GM18951 (cell line): Measurements from ENCODE around the gene RAB40C.

Experiments
- POLR2A ChIP-seq: IDR thresholded peaks from 4 replicates; pipeline ENCODE4 v1.6.1; 2011; ENCODE audit warnings: mild to moderate bottlenecking; ENCODE audit not compliant: insufficient read length, insufficient read depth; ENCODE audit errors: extremely low read depth
- in situ Hi-C: fragments of 300-500 bp; cut with MboI; formaldehyde crosslinking; loops from one replicate; pipeline ENCODE4 v1.12.0; 2022; ENCODE audit warnings: low sequenced_read_pairs, mixed read lengths, inconsistent platforms; ENCODE audit not compliant: unreplicated experiment

Gene RAB40C

GRCh38 chr16:625977-626765, 36.3 kb downstream of the RAB40C start:
- no peak for TF ChIP-seq POLR2A
- in situ Hi-C loops: no loop called here

DNA sequence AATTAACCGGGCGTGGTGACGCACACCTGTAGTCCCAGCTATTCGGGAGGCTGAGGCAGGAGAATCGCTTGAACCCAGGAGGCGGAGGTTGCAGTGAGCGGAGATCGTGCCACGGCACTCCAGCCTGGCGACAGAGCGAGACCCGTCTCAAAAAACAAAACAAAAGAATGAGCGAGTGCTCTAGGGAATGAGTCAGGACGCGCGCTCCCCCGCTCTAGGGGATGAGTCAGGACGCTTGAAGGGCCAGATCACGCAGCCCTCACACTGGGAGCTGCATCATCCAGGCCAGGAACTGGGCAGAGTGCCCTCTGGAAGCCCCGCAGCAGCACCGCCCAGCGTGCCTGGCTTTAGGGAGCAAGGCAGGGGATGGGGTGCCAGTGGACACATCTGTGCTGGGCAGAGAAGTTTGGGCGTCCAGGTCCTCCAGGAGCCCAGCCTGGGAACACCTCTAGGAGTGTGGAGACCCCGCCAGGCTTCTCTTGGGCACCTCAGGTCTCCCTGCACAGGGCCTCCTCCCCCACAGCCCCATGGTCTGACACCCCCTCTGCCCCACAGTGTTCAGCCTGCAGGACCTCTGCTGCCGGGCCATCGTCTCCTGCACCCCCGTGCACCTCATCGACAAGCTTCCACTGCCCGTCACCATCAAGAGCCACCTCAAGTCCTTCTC, 37.1 kb downstream of the RAB40C start:
- in situ Hi-C loops: no loop called here
- TF ChIP-seq POLR2A: no peak

- in situ Hi-C loops: no loop called here
- no peak for TF ChIP-seq POLR2A
Measured at GRCh38 chr16:627454-628239, 37.8 kb downstream of the RAB40C start.

- no peak for TF ChIP-seq POLR2A
- in situ Hi-C loops: no loop called here
Measured at GRCh38 chr16:628321-629061, 38.6 kb downstream of the RAB40C start.

DNA sequence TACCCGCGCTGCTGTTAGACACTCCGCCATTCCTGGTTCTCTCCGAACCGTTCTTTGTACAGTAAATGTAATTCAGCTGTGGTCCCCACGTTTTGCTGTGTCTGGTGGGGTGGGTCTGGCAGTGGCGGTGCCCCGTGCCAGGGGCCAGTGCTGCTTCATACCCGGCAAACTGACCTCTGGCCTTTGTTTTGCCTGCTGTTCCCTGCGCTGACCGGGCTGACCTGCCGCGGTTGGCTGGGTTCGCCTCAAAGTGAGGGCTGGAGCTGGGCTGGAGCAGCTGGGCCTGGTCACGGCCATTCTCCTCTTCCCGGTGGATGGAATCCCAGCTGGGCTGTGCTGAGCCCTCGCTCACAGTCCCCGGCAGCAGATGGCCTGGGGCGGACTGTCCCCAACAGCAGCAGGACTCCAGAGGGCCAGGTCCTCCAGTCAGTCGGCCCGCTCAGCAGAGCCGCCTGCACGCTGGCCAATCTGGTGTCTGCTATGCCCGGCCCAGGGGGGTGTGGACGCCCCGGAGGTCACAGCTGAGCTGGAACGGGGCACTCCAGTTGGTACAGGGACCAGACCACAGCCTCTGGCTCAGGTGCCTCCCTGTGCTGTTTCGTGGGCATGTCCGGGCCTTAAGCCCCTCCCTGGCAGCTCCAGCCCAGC, 39.4 kb downstream of the RAB40C start:
- TF ChIP-seq POLR2A: no peak
- in situ Hi-C loops: no loop called here

DNA sequence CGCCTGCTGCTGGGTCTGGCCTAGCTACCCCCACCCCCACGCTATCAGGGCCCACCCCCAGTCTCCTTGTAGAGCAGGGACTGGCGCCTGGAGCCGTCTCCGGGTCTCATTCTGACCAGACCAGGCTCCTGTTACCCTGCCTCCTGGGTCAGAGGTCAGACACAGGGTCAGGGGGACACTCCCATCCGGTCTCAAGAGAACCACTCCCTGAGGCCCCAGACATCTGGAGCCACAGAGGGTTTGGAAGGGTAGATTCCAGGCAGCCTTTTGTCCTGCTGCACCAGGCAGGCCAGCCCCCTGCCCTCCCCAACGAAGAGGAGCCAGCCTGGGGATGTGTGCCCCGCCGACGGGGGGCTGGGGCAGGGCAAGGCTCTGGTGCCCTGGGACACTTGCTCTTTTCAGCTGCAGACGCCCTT, 40.0 kb downstream of the RAB40C start:
- TF ChIP-seq POLR2A: no peak
- in situ Hi-C loops: no loop called here

DNA sequence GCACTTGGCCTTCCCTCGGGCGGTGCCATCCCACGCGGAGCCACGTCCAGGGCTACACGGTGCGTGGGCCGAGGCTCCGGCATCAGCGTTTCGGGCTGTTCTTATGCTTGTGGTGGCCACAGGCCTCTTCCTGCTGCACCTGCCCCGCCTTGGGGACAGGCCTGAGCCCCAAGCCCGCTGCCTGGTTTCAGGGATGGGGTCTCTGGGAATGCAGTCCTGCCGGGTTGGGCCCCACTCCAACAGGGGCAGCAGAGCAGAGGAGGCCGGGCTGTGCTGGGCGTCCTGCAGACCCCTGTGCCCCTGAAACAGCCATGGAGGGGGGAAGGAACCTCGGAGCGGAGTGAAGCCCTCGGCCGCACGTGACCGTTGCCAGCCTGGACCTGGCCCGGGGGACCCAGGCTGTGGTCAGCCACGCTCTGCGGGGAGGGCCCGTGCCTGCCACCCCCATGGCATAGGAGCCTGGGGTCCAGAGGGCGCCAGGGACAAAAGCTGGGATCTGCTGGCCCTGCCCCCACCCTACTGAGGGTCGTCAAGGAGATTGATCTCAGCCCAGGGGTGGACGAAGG, 40.5 kb downstream of the RAB40C start:
- no peak for TF ChIP-seq POLR2A
- in situ Hi-C loops: no loop called here

DNA sequence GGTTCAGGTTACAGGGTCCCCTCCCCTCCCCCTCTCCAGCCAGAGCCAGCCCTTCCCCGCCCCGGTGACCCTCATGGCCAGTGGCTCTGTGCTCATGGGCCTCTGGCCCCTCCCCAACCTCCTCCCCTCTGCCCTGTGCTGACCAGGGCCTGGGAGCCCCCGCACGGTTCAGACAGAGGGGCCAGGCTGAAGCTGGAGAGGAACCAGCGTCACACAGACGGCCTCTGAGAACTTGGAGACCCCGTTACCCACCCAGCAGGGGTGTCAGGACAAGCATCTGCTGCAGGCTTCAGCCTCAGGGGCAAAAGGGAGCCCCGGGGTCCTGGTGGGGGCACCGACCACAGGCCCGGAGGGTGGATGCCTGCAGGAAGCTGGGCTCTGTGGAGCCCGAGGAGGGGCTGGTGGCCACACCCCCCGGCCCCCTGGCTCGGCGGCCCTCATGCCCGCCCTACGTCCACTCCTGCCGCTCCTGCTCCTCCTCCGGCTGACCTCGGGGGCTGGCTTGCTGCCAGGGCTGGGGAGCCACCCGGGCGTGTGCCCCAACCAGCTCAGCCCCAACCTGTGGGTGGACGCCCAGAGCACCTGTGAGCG, 41.0 kb downstream of the RAB40C start, which contains the start of gene WFIKKN1:
TSS of gene WFIKKN1 (plus strand) at position 171 of the 591 bp plus-strand sequence. CDS start at position 440, 269 bp downstream.
- in situ Hi-C loops: no loop called here
- no peak for TF ChIP-seq POLR2A

DNA sequence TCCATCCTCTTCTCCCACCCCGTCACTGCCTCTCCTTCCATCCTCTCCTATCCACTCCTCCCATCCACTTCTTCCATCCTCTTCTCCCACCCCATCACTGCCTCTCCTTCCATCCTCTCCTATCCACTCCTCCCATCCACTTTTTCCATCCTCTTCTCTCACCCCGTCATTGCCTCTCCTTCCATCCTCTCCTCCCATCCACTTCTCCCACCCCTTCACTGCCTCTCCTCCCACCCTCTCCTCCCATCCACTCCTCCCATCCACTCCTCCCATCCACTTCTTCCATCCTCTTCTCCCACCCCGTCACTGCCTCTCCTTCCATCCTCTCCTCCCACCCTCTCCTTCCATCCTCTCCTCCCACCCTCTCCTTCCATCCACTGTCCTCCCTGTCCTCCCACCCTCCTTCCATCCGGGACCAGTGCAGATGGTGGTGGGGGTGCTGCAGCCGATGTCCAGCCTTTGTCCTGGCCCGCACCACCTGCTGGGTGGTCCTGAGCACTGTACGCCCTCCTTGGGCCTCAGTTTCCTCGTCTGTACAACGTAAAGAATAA, 42.0 kb downstream of the RAB40C start:
- in situ Hi-C loops: no loop called here
- TF ChIP-seq POLR2A: no peak

DNA sequence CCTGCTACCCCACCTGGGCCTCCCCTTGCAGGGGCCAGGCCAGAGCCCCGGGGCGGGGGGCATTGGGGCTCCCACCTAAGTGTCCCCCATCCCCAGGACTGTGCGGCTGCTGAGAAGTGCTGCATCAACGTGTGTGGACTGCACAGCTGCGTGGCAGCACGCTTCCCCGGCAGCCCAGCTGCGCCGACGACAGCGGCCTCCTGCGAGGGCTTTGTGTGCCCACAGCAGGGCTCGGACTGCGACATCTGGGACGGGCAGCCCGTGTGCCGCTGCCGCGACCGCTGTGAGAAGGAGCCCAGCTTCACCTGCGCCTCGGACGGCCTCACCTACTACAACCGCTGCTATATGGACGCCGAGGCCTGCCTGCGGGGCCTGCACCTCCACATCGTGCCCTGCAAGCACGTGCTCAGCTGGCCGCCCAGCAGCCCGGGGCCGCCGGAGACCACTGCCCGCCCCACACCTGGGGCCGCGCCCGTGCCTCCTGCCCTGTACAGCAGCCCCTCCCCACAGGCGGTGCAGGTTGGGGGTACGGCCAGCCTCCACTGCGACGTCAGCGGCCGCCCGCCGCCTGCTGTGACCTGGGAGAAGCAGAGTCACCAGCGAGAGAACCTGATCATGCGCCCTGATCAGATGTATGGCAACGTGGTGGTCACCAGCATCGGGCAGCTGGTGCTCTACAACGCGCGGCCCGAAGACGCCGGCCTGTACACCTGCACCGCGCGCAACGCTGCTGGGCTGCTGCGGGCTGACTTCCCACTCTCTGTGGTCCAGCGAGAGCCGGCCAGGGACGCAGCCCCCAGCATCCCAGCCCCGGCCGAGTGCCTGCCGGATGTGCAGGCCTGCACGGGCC, 42.8 kb downstream of the RAB40C start:
- in situ Hi-C loops: no loop called here
- no peak for TF ChIP-seq POLR2A
